Femur (tissue), 1 donor: ENCODE data around the gene ZCWPW2.

Experiments used
- DNase-seq: peaks from one replicate; pipeline ENCODE4 v3.0.0-alpha.2; 2017

The ZCWPW2 gene

GRCh38 chr3:28386049-28386448 lies 37.5 kb downstream of the ZCWPW2 start:
- DNase-seq: no peak

GRCh38 chr3:28388978-28389377 lies 40.5 kb downstream of the ZCWPW2 start:
- DNase-seq: no peak

- no peak for DNase-seq
These were observed 50.7 kb downstream of the ZCWPW2 start for GRCh38 chr3:28399206-28399605.

- no peak for DNase-seq
These were observed 57.7 kb downstream of the ZCWPW2 start for GRCh38 chr3:28406241-28406640.

GRCh38 chr3:28449398-28449797 lies 100.9 kb downstream of the ZCWPW2 start:
- DNase-seq: no peak

GRCh38 chr3:28462866-28463265 lies 114.3 kb downstream of the ZCWPW2 start:
- DNase-seq: no peak

GRCh38 chr3:28467414-28467813 lies 118.9 kb downstream of the ZCWPW2 start:
- DNase-seq: no peak

GRCh38 chr3:28476194-28476593 lies 127.7 kb downstream of the ZCWPW2 start:
- no peak for DNase-seq

GRCh38 chr3:28476764-28477163 lies 128.2 kb downstream of the ZCWPW2 start:
- DNase-seq: no peak

GRCh38 chr3:28485164-28485563 lies 136.6 kb downstream of the ZCWPW2 start:
- no peak for DNase-seq

GRCh38 chr3:28495301-28495700 lies 146.8 kb downstream of the ZCWPW2 start:
- no peak for DNase-seq

- no peak for DNase-seq
These were observed 153.9 kb downstream of the ZCWPW2 start for GRCh38 chr3:28502397-28502937.

GRCh38 chr3:28504976-28505375 lies 156.5 kb downstream of the ZCWPW2 start:
- DNase-seq: no peak

- DNase-seq: no peak
These were observed 173.1 kb downstream of the ZCWPW2 start for GRCh38 chr3:28521663-28522062.

GRCh38 chr3:28542351-28542750 lies 193.8 kb downstream of the ZCWPW2 start:
- no peak for DNase-seq

GRCh38 chr3:28544236-28544635 lies 195.7 kb downstream of the ZCWPW2 start:
- no peak for DNase-seq

GRCh38 chr3:28544831-28545230 lies 196.3 kb downstream of the ZCWPW2 start:
- DNase-seq: no peak

- DNase-seq: no peak
These were observed 199.2 kb downstream of the ZCWPW2 start for GRCh38 chr3:28547677-28548076.

- DNase-seq: no peak
These were observed 204.7 kb downstream of the ZCWPW2 start for GRCh38 chr3:28553175-28553574.

GRCh38 chr3:28556195-28556594 lies 207.7 kb downstream of the ZCWPW2 start:
- DNase-seq: no peak

GRCh38 chr3:28564211-28564610 lies 215.7 kb downstream of the ZCWPW2 start:
- DNase-seq: no peak

- no peak for DNase-seq
These were observed 220.8 kb downstream of the ZCWPW2 start for GRCh38 chr3:28569357-28569756.

- no peak for DNase-seq
These were observed 225.5 kb downstream of the ZCWPW2 start for GRCh38 chr3:28574036-28574435.

- DNase-seq: peak; percentile 36
These were observed 226.7 kb downstream of the ZCWPW2 start for GRCh38 chr3:28575100-28575745.
